Stomach (tissue), 9 donors: ENCODE results near the gene RPH3AL. TPM values are rescaled to one million over a fixed set of nuclear protein-coding genes. Genes with fewer than 3 reads are reported as not detected.

Experiments
- DNase-seq, 2 donors: peaks; one replicate each; pipeline versions ENCODE4 v3.0.0 to v3.0.0-alpha.2; 2013 to 2019
- H3K27ac ChIP-seq, 5 donors: fragments of 200-600 bp in 4 of 5; sonication (generic) in 4 of 5; one replicate each; pipeline ENCODE4 v1.5.1; 2013 to 2019; ENCODE audit warnings: mild to moderate bottlenecking in 1 of 5, moderate library complexity in 1 of 5
- H3K27me3 ChIP-seq, 3 donors: fragments of 200-600 bp; sonication (generic); one replicate each; pipeline ENCODE4 v1.5.1; 2017 to 2019; ENCODE audit warnings: mixed run types in 1 of 3
- H3K36me3 ChIP-seq, 4 donors: fragments of 200-600 bp; sonication (generic); 1 replicate in 3 of 4; 2 replicates in 1 of 4; pipeline ENCODE4 v1.5.1; 2016 to 2019
- H3K4me1 ChIP-seq, 4 donors: fragments of 200-600 bp; sonication (generic); one replicate each; pipeline ENCODE4 v1.5.1; 2016 to 2019
- H3K4me3 ChIP-seq, 4 donors: fragments of 200-600 bp; sonication (generic) in 3 of 4; one replicate each; pipeline ENCODE4 v1.5.1; 2016 to 2019; ENCODE audit warnings: mild to moderate bottlenecking in 1 of 4
- H3K9me3 ChIP-seq, 4 donors: fragments of 200-600 bp; sonication (generic); one replicate each; pipeline ENCODE4 v1.5.1; 2016 to 2019
- CTCF ChIP-seq, 7 experiments: fragments of 450-650 bp in 4 of 7; fragments of 200-600 bp in 3 of 7; sonication (generic) in 3 of 7; IDR thresholded peaks; one replicate each; pipeline ENCODE4 v1.5.1; 2016 to 2019; ENCODE audit warnings: antibody characterized with exemption in 7 of 7, control low read depth in 2 of 7, mild to moderate bottlenecking in 1 of 7
- EP300 ChIP-seq: sonication (generic); formaldehyde crosslinking; IDR thresholded peaks from one replicate; pipeline ENCODE4 v1.6.1; 2017; ENCODE audit warnings: antibody characterized with exemption
- POLR2A ChIP-seq, 4 donors: fragments of 450-650 bp; IDR thresholded peaks; one replicate each; pipeline ENCODE4 v1.6.1; 2016; ENCODE audit warnings: antibody characterized with exemption in 4 of 4, control low read depth in 2 of 4, mild to moderate bottlenecking in 1 of 4, moderate library complexity in 1 of 4
- POLR2AphosphoS5 ChIP-seq, 3 donors: sonication (generic); formaldehyde crosslinking; IDR thresholded peaks; one replicate each; pipeline ENCODE4 v1.6.1; 2016; ENCODE audit warnings: antibody characterized with exemption in 3 of 3
- WGBS, 5 donors: extraction: QIAGEN DNeasy Blood & Tissue Kit in 3 of 5; methylation state at CpG; one replicate each; pipeline versions ENCODE4 v1.1.5 to v1.1.7; 2013 to 2018; 5-methylcytosine and 5-hydroxymethylcytosine counted together
- intact Hi-C: fragments of 100-400 bp; cut with DNase I; formaldehyde crosslinking; loops from one replicate; pipeline ENCODE4 v1.15.1; 2023; ENCODE audit warnings: low total_unique reads
- polyA plus RNA-seq, 3 donors: library from polyadenylated mRNA; stranded (reverse); fragments of 200-250 nt; gene quantifications; one replicate each; pipeline ENCODE4 v1.2.3, GENCODE V29; 2013
- total RNA-seq, 5 donors: library from RNA; depleted of rRNA; stranded (reverse); fragments of >200 nt; gene quantifications; one replicate each; pipeline versions ENCODE4 v1.1.0 to v1.2.3, GENCODE V29; 2014 to 2016
- donor health status: healthy with polysubstance abuse.
- donor health status: Bipolar disorder and iron deficiency.
- donor health status: healthy.

Gene RPH3AL
- total and polyA plus RNA-seq, 8 donors = 4.9 to 38.5 (median 17.4) TPM

DNA sequence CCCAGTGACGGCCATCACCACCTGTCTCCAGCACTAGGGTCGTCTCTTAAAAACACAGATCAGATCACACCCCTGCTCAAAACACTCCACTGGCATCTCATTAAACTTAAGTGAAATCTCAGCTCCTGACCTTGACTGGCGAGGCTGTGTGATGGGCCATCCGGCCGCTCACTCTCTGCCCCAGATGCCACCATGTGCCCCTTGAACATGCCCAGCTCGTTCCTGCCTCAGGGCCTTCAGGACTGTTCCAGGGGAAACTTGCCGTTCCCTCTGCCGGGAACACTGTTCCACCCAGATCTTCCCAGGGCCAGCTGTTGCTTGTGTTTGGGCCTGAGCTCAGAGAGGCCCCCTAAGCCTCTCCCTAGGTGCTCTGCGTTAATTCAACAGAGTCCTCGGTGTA is 39.4 kb downstream of the RPH3AL start:
- TF ChIP-seq EP300 = no peak
- no peak for TF ChIP-seq CTCF (IDR thresholded peaks at IDR 0.05)
- TF ChIP-seq POLR2AphosphoS5 (IDR thresholded peaks at IDR 0.05) = no peak
- no peak for TF ChIP-seq POLR2A (IDR thresholded peaks at IDR 0.05)
- no peak for DNase-seq
- WGBS, 5 donors = 85 to 91% (median 88%) methylated on average over 7 to 10 of the region's 10 CpGs

GRCh38 chr17:312476-313148 is 40.0 kb downstream of the RPH3AL start:
- no peaks in the 10 kb centered on the region for H3K9me3 ChIP-seq
- no peak overlapping the region for H3K4me3 ChIP-seq
- H3K36me3 ChIP-seq = peaks cover 0 to 40% (median 8%) of the 10 kb centered on the region in 4 donors
- H3K27me3 ChIP-seq = no peaks in the 10 kb centered on the region
- DNase-seq = no peak
- H3K4me1 ChIP-seq = peaks cover 0 to 4% (median 0%) of the 10 kb centered on the region in 4 donors
- intact Hi-C loops = no loop called here
- H3K27ac ChIP-seq = no peak overlapping the region
- no peak for TF ChIP-seq POLR2AphosphoS5 (IDR thresholded peaks at IDR 0.05)
- TF ChIP-seq POLR2A (IDR thresholded peaks at IDR 0.05) = no peak
- no peak for TF ChIP-seq CTCF (IDR thresholded peaks at IDR 0.05)
- TF ChIP-seq EP300 = no peak
- 85 to 87% (median 85%) methylated on average over 14 to 18 of the region's 18 CpGs for WGBS, 5 donors

More for the DNA sequence above, 39.4 kb downstream of the RPH3AL start:
- Histone ChIP-seq H3K9me3 (no peaks in the 10 kb centered on the region), H3K4me3 (no peak overlapping the region), H3K36me3 (peaks cover 0 to 38% (median 9%) of the 10 kb centered on the region in 4 donors), H3K27me3 (no peaks in the 10 kb centered on the region), H3K4me1 (peaks cover 0 to 4% (median 0%) of the 10 kb centered on the region in 4 donors), H3K27ac (no peak overlapping the region)
- intact Hi-C loops = no loop called here

GRCh38 chr17:311119-311782 is 41.4 kb downstream of the RPH3AL start:
- intact Hi-C loops = no loop called here
- TF ChIP-seq CTCF (IDR thresholded peaks at IDR 0.05) (no peak), EP300 (no peak), POLR2A (IDR thresholded peaks at IDR 0.05) (no peak), POLR2AphosphoS5 (IDR thresholded peaks at IDR 0.05) (no peak)
- Histone ChIP-seq H3K27ac (no peak overlapping the region), H3K4me1 (peaks cover 0 to 4% (median 0%) of the 10 kb centered on the region in 4 donors), H3K9me3 (no peaks in the 10 kb centered on the region), H3K4me3 (no peak overlapping the region), H3K27me3 (no peaks in the 10 kb centered on the region), H3K36me3 (peaks cover 0 to 38% (median 8%) of the 10 kb centered on the region in 4 donors)
- no peak for DNase-seq
- WGBS, 5 donors = 81 to 90% (median 87%) methylated on average over 20 of the region's 20 CpGs

DNA sequence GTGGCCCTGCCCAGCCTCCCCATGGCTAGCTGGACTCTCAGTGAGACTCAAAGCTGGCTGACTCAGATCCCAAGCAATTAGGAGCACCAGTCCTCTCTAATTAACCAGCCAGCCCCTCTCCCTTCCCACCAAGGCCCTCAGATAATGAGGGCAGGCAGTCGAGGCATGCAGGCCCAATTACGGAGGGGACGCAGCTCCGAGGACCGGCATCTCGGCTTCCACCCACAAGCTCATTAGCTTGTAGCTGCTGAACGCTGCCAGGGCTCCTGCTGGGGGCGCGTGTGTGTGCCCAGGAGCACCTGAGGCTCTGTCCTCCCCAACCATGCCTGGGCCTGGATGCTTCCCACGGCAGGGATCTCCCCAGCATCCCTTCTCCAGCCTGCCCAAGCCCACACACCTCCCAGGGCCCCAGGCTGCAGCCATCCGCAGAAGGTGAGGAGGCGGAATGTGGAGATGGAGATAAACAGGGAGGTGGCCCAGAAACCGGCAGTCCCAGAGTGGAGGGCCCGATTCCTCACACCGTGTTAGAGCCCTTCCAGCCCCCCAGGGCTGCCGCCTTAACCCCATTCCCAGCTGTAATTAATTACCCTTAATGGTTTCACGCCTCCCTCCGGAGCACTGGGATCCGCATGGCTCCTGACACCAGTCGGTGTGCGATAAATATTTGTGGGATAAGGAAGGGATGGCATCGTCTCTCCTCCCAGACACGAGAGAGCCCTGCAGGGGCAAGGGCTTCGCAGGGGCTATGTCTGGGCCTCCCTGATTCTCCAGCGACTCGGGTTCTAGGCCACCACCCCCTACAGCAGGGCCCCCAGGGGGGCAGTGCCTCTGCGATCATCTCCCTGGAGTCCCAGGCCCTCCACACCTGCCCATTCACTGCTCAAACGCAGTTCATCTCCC is 42.2 kb downstream of the RPH3AL start:
- 84 to 88% (median 87%) methylated on average over 20 to 28 of the region's 28 CpGs for WGBS, 5 donors
- no peaks in the 10 kb centered on the region for H3K9me3 ChIP-seq
- H3K27me3 ChIP-seq = no peaks in the 10 kb centered on the region
- H3K27ac ChIP-seq = no peak overlapping the region
- intact Hi-C loops = no loop called here
- peaks cover 0 to 33% (median 6%) of the 10 kb centered on the region in 4 donors for H3K36me3 ChIP-seq
- no peak overlapping the region for H3K4me3 ChIP-seq
- no peak for TF ChIP-seq CTCF (IDR thresholded peaks at IDR 0.05)
- TF ChIP-seq POLR2AphosphoS5 (IDR thresholded peaks at IDR 0.05) = no peak
- TF ChIP-seq POLR2A (IDR thresholded peaks at IDR 0.05) = no peak
- no peak for TF ChIP-seq EP300
- H3K4me1 ChIP-seq = peaks cover 0 to 4% (median 0%) of the 10 kb centered on the region in 4 donors
- no peak for DNase-seq
